ENCODE results near the gene ARHGAP26. TPM values are rescaled to one million over a fixed set of nuclear protein-coding genes. Genes with fewer than 3 reads are reported as not detected.

Gene ARHGAP26
- total RNA-seq, 1 experiment from 2014 or later: 65.5 TPM

DNA sequence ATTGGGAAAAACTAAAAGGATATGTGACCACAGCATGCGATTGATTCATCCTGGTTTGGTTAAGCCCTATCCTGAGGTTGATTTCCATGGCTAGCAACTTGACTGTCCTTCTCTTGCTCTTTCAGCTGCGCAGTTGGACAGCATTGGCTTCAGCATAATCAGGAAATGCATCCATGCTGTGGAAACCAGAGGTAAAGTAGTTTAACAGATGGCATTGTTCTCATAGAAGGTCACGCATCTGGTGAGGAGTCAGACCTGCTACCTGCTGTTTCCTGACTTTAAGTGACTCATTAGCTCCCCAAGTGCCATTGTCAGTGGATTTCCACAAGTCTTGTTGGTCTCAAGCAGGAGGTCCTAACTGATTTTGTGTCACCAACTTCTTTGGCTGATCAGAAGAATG lies 266.9 kb downstream of the ARHGAP26 start:
- no peaks in the 10 kb centered on the region for H3K27me3 ChIP-seq (ENCODE audit: control insufficient read depth, insufficient read depth, low read length)
- H3K27ac ChIP-seq (ENCODE audit: low read length): no peak overlapping the region
- CTCF ChIA-PET: no interaction called here

GRCh38 chr5:143037708-143038107 lies 267.5 kb downstream of the ARHGAP26 start:
- TSS peak; percentile 21 for BruUV-seq (replicated peaks)
- ATAC-seq (no peak), DNase-seq (ENCODE audit: low read depth, low spot score) (no peak)
- in situ Hi-C loops (cut with HindIII; ENCODE audit: low pct_unique_long_range_greater_than_20kb, low sequenced_read_pairs) (no loop called here), intact Hi-C loops (cut with micrococcal nuclease; ENCODE audit: unreplicated experiment) (no loop called here)
- H3K27ac ChIP-seq (ENCODE audit: low read length): no peak overlapping the region
- no peaks in the 10 kb centered on the region for H3K9me3 ChIP-seq (ENCODE audit: control insufficient read depth, insufficient read depth, low read depth, low read length)
- no peaks in the 10 kb centered on the region for H3K36me3 ChIP-seq (ENCODE audit: control insufficient read depth, insufficient read depth, low read length)
- no peak overlapping the region for H3K4me3 ChIP-seq (ENCODE audit: low read depth in 2 of 2, low read length in 2 of 2)
- peaks cover 8% of the 10 kb centered on the region for H3K4me1 ChIP-seq (ENCODE audit: control insufficient read depth, insufficient read depth, low read length)
- H3K27me3 ChIP-seq (ENCODE audit: control insufficient read depth, insufficient read depth, low read length): no peaks in the 10 kb centered on the region
- TF ChIP-seq, protein P1, sequence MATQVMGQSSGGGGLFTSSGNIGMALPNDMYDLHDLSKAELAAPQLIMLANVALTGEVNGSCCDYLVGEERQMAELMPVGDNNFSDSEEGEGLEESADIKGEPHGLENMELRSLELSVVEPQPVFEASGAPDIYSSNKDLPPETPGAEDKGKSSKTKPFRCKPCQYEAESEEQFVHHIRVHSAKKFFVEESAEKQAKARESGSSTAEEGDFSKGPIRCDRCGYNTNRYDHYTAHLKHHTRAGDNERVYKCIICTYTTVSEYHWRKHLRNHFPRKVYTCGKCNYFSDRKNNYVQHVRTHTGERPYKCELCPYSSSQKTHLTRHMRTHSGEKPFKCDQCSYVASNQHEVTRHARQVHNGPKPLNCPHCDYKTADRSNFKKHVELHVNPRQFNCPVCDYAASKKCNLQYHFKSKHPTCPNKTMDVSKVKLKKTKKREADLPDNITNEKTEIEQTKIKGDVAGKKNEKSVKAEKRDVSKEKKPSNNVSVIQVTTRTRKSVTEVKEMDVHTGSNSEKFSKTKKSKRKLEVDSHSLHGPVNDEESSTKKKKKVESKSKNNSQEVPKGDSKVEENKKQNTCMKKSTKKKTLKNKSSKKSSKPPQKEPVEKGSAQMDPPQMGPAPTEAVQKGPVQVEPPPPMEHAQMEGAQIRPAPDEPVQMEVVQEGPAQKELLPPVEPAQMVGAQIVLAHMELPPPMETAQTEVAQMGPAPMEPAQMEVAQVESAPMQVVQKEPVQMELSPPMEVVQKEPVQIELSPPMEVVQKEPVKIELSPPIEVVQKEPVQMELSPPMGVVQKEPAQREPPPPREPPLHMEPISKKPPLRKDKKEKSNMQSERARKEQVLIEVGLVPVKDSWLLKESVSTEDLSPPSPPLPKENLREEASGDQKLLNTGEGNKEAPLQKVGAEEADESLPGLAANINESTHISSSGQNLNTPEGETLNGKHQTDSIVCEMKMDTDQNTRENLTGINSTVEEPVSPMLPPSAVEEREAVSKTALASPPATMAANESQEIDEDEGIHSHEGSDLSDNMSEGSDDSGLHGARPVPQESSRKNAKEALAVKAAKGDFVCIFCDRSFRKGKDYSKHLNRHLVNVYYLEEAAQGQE (IDR thresholded peaks at IDR 0.05; ENCODE audit: insufficient read depth in 1 of 2, low read depth in 2 of 2, low read length in 1 of 2): no peak
- TF ChIP-seq TCF7L2 (IDR thresholded peaks at IDR 0.05; ENCODE audit: low read depth, low read length): no peak
- TF ChIP-seq, protein P2, sequence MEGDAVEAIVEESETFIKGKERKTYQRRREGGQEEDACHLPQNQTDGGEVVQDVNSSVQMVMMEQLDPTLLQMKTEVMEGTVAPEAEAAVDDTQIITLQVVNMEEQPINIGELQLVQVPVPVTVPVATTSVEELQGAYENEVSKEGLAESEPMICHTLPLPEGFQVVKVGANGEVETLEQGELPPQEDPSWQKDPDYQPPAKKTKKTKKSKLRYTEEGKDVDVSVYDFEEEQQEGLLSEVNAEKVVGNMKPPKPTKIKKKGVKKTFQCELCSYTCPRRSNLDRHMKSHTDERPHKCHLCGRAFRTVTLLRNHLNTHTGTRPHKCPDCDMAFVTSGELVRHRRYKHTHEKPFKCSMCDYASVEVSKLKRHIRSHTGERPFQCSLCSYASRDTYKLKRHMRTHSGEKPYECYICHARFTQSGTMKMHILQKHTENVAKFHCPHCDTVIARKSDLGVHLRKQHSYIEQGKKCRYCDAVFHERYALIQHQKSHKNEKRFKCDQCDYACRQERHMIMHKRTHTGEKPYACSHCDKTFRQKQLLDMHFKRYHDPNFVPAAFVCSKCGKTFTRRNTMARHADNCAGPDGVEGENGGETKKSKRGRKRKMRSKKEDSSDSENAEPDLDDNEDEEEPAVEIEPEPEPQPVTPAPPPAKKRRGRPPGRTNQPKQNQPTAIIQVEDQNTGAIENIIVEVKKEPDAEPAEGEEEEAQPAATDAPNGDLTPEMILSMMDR (IDR thresholded peaks at IDR 0.05): no peak
- ChIA-PET CTCF (no interaction called here), POLR2A (no interaction called here)

More for the DNA sequence above, 266.9 kb downstream of the ARHGAP26 start:
- POLR2A ChIA-PET: no interaction called here
- no peaks in the 10 kb centered on the region for H3K9me3 ChIP-seq (ENCODE audit: control insufficient read depth, insufficient read depth, low read depth, low read length)
- in situ Hi-C loops (cut with HindIII; ENCODE audit: low pct_unique_long_range_greater_than_20kb, low sequenced_read_pairs): no loop called here
- no peak overlapping the region for H3K4me3 ChIP-seq (ENCODE audit: low read depth in 2 of 2, low read length in 2 of 2)
- peaks cover 9% of the 10 kb centered on the region for H3K4me1 ChIP-seq (ENCODE audit: control insufficient read depth, insufficient read depth, low read length)
- H3K36me3 ChIP-seq (ENCODE audit: control insufficient read depth, insufficient read depth, low read length): no peaks in the 10 kb centered on the region
- ATAC-seq: no peak
- TF ChIP-seq, protein P1 (IDR thresholded peaks at IDR 0.05; ENCODE audit: insufficient read depth in 1 of 2, low read depth in 2 of 2, low read length in 1 of 2): no peak
- no peak for TF ChIP-seq POLR2AphosphoS5 (IDR thresholded peaks at IDR 0.05; ENCODE audit: low read depth, low read length)
- TF ChIP-seq SIN3A (IDR thresholded peaks at IDR 0.05; ENCODE audit: borderline replicate concordance, insufficient read depth, low read depth, low read length): no peak
- TF ChIP-seq, protein P2 (IDR thresholded peaks at IDR 0.05): no peak
- no peak for TF ChIP-seq TCF7L2 (IDR thresholded peaks at IDR 0.05; ENCODE audit: low read depth, low read length)
- BruUV-seq (replicated peaks): no TSS peak
- DNase-seq (ENCODE audit: low read depth, low spot score): no peak
- intact Hi-C loops (cut with micrococcal nuclease; ENCODE audit: unreplicated experiment): no loop called here
